ENCODE results near the gene ARHGEF25.

Gene ARHGEF25

DNA sequence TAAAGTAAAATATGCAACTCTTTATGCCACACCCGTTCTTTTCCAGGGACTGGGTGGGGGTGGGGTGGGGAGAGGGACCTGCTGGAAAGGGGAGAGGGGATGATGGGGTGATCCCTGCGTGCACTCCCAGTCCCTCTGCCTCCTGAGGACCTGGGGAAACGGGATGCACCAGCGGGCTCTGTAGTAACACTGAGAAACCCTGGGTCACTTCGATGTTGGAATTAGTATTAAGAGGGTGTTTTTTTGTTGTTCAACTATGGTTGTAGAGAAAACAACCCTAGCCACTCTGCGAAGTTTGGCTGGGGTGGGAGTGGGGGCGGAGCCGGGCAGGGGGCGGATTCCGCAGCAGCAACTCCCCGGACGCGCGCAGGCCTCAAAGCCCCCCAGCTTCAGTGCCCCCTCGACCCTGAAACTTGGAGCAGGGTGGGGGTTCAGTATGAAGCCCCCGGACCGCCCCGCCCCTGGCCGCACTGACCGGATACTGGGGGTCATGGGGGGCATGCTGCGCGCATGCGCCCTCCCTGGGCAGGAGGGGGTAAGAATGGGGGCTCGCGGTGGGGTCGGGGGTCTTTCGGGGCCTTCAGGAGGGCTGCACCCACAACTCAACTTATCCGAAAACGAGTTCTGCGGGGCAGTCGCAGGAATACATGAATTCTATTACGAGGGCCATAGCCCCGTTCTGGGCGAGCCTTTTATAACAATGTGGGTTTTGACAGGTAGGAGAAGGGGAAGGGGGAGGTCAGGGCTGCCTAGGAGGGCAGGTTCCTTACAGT, 1.3 kb upstream of the ARHGEF25 start:
- H3K4me3 ChIP-seq, result peak overlapping the region; percentile 86
- H3K27ac ChIP-seq, result peak overlapping the region; percentile 97 to 98
- TF ChIP-seq, protein P1, sequence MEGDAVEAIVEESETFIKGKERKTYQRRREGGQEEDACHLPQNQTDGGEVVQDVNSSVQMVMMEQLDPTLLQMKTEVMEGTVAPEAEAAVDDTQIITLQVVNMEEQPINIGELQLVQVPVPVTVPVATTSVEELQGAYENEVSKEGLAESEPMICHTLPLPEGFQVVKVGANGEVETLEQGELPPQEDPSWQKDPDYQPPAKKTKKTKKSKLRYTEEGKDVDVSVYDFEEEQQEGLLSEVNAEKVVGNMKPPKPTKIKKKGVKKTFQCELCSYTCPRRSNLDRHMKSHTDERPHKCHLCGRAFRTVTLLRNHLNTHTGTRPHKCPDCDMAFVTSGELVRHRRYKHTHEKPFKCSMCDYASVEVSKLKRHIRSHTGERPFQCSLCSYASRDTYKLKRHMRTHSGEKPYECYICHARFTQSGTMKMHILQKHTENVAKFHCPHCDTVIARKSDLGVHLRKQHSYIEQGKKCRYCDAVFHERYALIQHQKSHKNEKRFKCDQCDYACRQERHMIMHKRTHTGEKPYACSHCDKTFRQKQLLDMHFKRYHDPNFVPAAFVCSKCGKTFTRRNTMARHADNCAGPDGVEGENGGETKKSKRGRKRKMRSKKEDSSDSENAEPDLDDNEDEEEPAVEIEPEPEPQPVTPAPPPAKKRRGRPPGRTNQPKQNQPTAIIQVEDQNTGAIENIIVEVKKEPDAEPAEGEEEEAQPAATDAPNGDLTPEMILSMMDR (IDR thresholded peaks at IDR 0.05), result no peak
- DNase-seq (ENCODE audit: low spot score), result peak; percentile 75

DNA sequence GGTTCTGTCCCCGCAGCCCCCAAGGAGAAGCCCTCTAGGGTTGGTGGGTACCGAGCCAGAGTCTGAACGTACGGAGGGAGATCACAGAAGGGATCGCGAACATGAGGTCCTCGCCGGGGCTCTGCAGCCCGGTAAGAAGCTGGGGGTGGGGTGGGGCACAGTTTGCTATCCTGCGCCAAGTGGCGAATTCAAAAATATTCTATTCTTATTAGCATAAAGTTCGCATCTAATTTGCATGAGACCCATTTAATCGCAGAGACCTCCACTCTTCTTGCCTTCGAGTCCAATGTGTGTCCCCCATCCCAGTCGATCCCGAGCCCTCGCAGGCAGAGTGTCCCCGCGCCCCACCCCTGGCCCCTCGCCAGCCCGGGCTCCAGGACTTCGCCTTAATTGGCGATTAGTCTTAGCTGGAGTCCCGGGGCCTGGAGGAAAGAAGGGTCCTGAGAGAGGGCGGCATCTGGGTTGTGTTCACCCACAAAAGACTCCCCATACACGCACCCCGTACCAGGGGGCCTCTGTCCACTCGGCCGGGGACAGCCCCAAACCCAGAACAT, 604 bp upstream of the ARHGEF25 start:
- Histone ChIP-seq H3K27ac (peak overlapping the region; percentile 97 to 98), H3K4me3 (peak overlapping the region; percentile 86)
- TF ChIP-seq, protein P1 (IDR thresholded peaks at IDR 0.05), result no peak
- DNase-seq (ENCODE audit: low spot score), result peak; percentile 85

DNA sequence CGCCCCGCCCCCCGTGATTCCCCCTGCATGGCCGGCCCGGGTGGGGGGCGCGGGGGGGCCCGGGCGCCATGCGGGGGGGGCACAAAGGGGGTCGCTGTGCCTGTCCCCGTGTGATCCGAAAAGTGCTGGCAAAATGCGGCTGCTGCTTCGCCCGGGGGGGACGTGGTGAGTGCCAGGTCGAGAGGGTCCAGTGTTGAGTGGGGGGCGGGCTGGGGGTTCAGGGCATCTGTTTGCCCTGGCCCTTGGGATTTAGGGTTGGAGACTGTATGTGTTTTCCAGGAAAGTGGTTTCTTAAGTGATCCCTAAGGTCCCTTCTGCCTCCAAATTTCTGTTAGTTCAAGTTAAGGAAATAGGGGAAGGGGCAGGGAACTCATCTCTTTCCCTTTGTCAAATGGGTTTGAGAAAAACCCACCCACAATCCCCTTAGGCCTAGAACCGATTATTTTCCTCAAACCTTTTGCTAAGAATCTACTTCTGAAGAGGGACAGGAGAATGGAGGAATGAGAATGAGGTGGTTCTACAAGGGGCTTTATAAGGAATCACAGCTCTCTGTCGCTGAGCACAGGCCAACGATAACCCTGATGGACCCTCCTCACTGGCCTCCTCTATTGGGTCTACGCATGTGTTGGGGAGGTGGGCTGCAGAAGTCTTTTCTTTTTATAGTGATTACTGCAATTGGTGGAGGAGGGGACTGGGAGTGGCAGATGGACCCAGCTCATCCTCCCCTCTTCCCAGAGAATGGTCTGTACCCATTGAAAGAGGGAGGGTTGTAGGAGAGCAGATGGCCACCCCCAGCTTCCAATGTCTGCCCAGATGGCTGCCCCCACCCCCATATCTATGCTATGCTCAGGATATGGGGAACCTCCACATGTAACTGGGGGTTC, 834 bp downstream of the ARHGEF25 start:
- TF ChIP-seq, protein P1 (IDR thresholded peaks at IDR 0.05), result no peak
- peak overlapping the region; percentile 86 for H3K4me3 ChIP-seq
- no peak for DNase-seq (ENCODE audit: low spot score)
- H3K27ac ChIP-seq, result peak overlapping the region; percentile 97 to 98

DNA sequence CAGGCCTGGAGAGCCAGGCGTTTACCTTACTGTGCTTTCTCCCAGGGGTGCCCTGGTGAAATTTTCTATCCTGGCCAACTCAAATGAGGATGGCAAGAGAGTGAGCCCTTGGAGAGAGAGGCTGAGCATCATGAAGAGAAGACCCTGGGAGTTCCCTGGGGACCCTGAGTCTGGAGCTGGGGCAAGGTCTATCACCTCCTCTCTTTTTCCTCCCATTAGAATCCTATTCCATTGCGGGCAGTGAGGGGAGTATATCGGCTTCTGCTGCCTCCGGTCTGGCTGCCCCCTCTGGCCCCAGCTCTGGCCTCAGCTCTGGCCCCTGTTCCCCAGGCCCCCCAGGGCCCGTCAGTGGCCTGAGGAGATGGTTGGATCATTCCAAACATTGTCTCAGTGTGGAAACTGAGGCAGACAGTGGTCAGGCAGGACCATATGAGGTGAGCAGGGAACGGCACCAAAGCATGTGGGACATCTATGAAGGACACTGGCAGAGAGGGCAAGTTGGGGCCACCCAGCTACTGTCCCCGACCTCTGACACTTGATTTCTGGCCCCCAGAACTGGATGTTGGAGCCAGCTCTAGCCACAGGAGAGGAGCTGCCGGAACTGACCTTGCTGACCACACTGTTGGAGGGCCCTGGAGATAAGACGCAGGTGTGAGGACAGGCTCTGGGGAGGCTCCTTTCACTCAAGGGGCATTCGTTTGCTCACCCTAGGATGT, 1.6 kb downstream of the ARHGEF25 start:
- peak overlapping the region; percentile 97 to 98 for H3K27ac ChIP-seq

DNA sequence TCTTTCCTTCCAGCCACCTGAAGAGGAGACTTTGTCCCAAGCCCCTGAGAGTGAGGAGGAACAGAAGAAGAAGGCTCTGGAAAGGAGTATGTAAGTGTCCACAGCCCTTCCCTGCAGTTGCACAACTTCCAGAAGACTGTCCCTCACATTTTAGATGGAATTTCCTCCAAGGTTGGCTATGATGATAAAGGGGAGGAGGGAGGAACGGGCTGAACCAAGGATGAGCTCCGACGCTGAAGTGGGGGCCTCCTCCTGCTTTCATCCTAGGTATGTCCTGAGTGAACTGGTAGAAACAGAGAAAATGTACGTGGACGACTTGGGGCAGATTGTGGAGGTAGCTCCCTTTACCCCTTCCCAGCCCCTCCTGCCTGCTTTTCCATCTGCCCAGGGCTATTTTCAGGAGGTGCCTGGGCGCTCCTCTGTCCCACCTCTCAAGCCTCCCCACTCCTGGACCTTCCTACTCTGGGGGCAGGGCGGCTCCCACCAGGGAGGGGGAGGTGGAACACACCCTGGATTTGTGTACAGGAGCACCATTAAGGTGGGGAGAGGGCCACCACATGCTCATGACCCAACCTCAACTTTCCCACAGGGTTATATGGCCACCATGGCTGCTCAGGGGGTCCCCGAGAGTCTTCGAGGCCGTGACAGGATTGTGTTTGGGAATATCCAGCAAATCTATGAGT, 2.3 kb downstream of the ARHGEF25 start:
- no peak for DNase-seq (ENCODE audit: low spot score)
- Histone ChIP-seq H3K27ac (peak overlapping the region in 1 of 2 donors; percentile 97), H3K4me3 (no peak overlapping the region)
- TF ChIP-seq, protein P1 (IDR thresholded peaks at IDR 0.05), result no peak

More for the DNA sequence above, 1.6 kb downstream of the ARHGEF25 start:
- no peak for DNase-seq (ENCODE audit: low spot score)
- TF ChIP-seq, protein P1 (IDR thresholded peaks at IDR 0.05), result no peak
- H3K4me3 ChIP-seq, result peak overlapping the region; percentile 86

Measured in coronary artery (tissue), 2 donors.